ENCODE results near the gene CEP164.
"Not testable (repeated sequence)": the region's sequence is repeated elsewhere in the genome, so short reads cannot be mapped to it uniquely, and the experiment has no call there.

Gene CEP164

GRCh38 chr11:117441146-117441975 is 113.7 kb downstream of the CEP164 start:
- H3K36me3 Mint-ChIP-seq = no peaks in the 10 kb centered on the region
- H3K4me3 Mint-ChIP-seq = no peak overlapping the region
- no peak overlapping the region for H3K27ac Mint-ChIP-seq
- H3K9me3 Mint-ChIP-seq (ENCODE audit: low read depth) = no peaks in the 10 kb centered on the region
- peaks cover 8% of the 10 kb centered on the region for H3K27me3 Mint-ChIP-seq
- H3K4me1 Mint-ChIP-seq (ENCODE audit: low read depth) = no peaks in the 10 kb centered on the region

GRCh38 chr11:117442049-117442868 is 114.6 kb downstream of the CEP164 start:
- H3K27ac Mint-ChIP-seq = no peak overlapping the region
- H3K4me1 Mint-ChIP-seq (ENCODE audit: low read depth) = no peaks in the 10 kb centered on the region
- H3K27me3 Mint-ChIP-seq = peaks cover 8% of the 10 kb centered on the region
- no peaks in the 10 kb centered on the region for H3K9me3 Mint-ChIP-seq (ENCODE audit: low read depth)
- no peaks in the 10 kb centered on the region for H3K36me3 Mint-ChIP-seq
- H3K4me3 Mint-ChIP-seq = no peak overlapping the region

GRCh38 chr11:117442869-117443239 is 115.2 kb downstream of the CEP164 start:
- Mint-ChIP-seq H3K4me1 (ENCODE audit: low read depth) (no peaks in the 10 kb centered on the region), H3K9me3 (ENCODE audit: low read depth) (no peaks in the 10 kb centered on the region), H3K27ac (no peak overlapping the region), H3K36me3 (no peaks in the 10 kb centered on the region), H3K27me3 (peaks cover 8% of the 10 kb centered on the region), H3K4me3 (no peak overlapping the region)

GRCh38 chr11:117443266-117444186 is 115.9 kb downstream of the CEP164 start:
- H3K27ac Mint-ChIP-seq = no peak overlapping the region
- H3K9me3 Mint-ChIP-seq (ENCODE audit: low read depth) = no peaks in the 10 kb centered on the region
- H3K27me3 Mint-ChIP-seq = peaks cover 8% of the 10 kb centered on the region
- H3K4me3 Mint-ChIP-seq = no peak overlapping the region
- H3K36me3 Mint-ChIP-seq = no peaks in the 10 kb centered on the region
- no peaks in the 10 kb centered on the region for H3K4me1 Mint-ChIP-seq (ENCODE audit: low read depth)

- Mint-ChIP-seq H3K36me3 (no peaks in the 10 kb centered on the region), H3K27me3 (peaks cover 8% of the 10 kb centered on the region), H3K4me1 (ENCODE audit: low read depth) (no peaks in the 10 kb centered on the region), H3K27ac (no peak overlapping the region), H3K9me3 (ENCODE audit: low read depth) (no peaks in the 10 kb centered on the region), H3K4me3 (no peak overlapping the region)
These were observed 116.6 kb downstream of the CEP164 start for GRCh38 chr11:117444256-117444655.

- Mint-ChIP-seq H3K36me3 (no peaks in the 10 kb centered on the region), H3K27me3 (peaks cover 8% of the 10 kb centered on the region), H3K27ac (no peak overlapping the region), H3K4me3 (no peak overlapping the region), H3K4me1 (ENCODE audit: low read depth) (no peaks in the 10 kb centered on the region), H3K9me3 (ENCODE audit: low read depth) (no peaks in the 10 kb centered on the region)
These were observed 117.3 kb downstream of the CEP164 start for GRCh38 chr11:117444711-117445658.

- Mint-ChIP-seq H3K36me3 (no peaks in the 10 kb centered on the region), H3K9me3 (ENCODE audit: low read depth) (peaks cover 3% of the 10 kb centered on the region), H3K4me1 (ENCODE audit: low read depth) (no peaks in the 10 kb centered on the region), H3K27ac (no peak overlapping the region), H3K4me3 (no peak overlapping the region), H3K27me3 (peaks cover 1% of the 10 kb centered on the region)
These were observed 121.5 kb downstream of the CEP164 start for GRCh38 chr11:117449111-117449693.

- Mint-ChIP-seq H3K27me3 (no peaks in the 10 kb centered on the region), H3K9me3 (ENCODE audit: low read depth) (peaks cover 8% of the 10 kb centered on the region), H3K4me3 (no peak overlapping the region), H3K27ac (no peak overlapping the region), H3K4me1 (ENCODE audit: low read depth) (no peaks in the 10 kb centered on the region), H3K36me3 (no peaks in the 10 kb centered on the region)
These were observed 126.4 kb downstream of the CEP164 start for GRCh38 chr11:117453886-117454563.

- no peak overlapping the region for H3K4me3 Mint-ChIP-seq
- H3K4me1 Mint-ChIP-seq (ENCODE audit: low read depth) = no peaks in the 10 kb centered on the region
These were observed 126.9 kb downstream of the CEP164 start for GRCh38 chr11:117454564-117454917.

GRCh38 chr11:117456027-117456720 is 128.5 kb downstream of the CEP164 start:
- Mint-ChIP-seq H3K27me3 (no peaks in the 10 kb centered on the region), H3K36me3 (no peaks in the 10 kb centered on the region), H3K4me3 (no peak overlapping the region), H3K9me3 (ENCODE audit: low read depth) (peaks cover 8% of the 10 kb centered on the region), H3K4me1 (ENCODE audit: low read depth) (no peaks in the 10 kb centered on the region), H3K27ac (no peak overlapping the region)

More at GRCh38 chr11:117454564-117454917, 126.9 kb downstream of the CEP164 start:
- Mint-ChIP-seq H3K27me3 (no peaks in the 10 kb centered on the region), H3K9me3 (ENCODE audit: low read depth) (peaks cover 8% of the 10 kb centered on the region), H3K27ac (no peak overlapping the region), H3K36me3 (no peaks in the 10 kb centered on the region)

GRCh38 chr11:117456721-117457029 is 129.0 kb downstream of the CEP164 start:
- not testable (repeated sequence) for H3K27ac Mint-ChIP-seq; H3K36me3 Mint-ChIP-seq; H3K27me3 Mint-ChIP-seq; H3K4me1 Mint-ChIP-seq (ENCODE audit: low read depth); H3K9me3 Mint-ChIP-seq (ENCODE audit: low read depth); H3K4me3 Mint-ChIP-seq

- Mint-ChIP-seq H3K9me3 (ENCODE audit: low read depth) (peaks cover 8% of the 10 kb centered on the region), H3K27me3 (no peaks in the 10 kb centered on the region), H3K4me1 (ENCODE audit: low read depth) (no peaks in the 10 kb centered on the region), H3K4me3 (no peak overlapping the region), H3K36me3 (no peaks in the 10 kb centered on the region), H3K27ac (no peak overlapping the region)
These were observed 129.6 kb downstream of the CEP164 start for GRCh38 chr11:117457031-117457785.

Data from activated naive CD8-positive, alpha-beta T cell (primary cell).